HEK293T (cell line): ENCODE results near the gene FOLR3.

Experiments used
- ARNT ChIP-seq: fragments of 450-650 bp; IDR thresholded peaks from 2 replicates; pipeline ENCODE4 v1.6.1; 2017; ENCODE audit warnings: mild to moderate bottlenecking
- BHLHE40 ChIP-seq: fragments of 450-650 bp; IDR thresholded peaks from 2 replicates; pipeline ENCODE4 v1.6.1; 2016; ENCODE audit warnings: mild to moderate bottlenecking, moderate library complexity, borderline replicate concordance
- FOXK2 ChIP-seq: fragments of 450-650 bp; IDR thresholded peaks from 2 replicates; pipeline ENCODE4 v1.6.1; 2016; ENCODE audit warnings: mild to moderate bottlenecking
- HDGF ChIP-seq: fragments of 450-650 bp; IDR thresholded peaks from 2 replicates; pipeline ENCODE4 v1.6.1; 2017; ENCODE audit warnings: antibody characterized with exemption, borderline replicate concordance
- NFRKB ChIP-seq: fragments of 450-650 bp; IDR thresholded peaks from 2 replicates; pipeline ENCODE4 v1.6.1; 2016; ENCODE audit warnings: mild to moderate bottlenecking, moderate library complexity
- SP1 ChIP-seq: fragments of 450-650 bp; IDR thresholded peaks from 2 replicates; pipeline ENCODE4 v1.6.1; 2017
- ZNF384 ChIP-seq: fragments of 450-650 bp; IDR thresholded peaks from 2 replicates; pipeline ENCODE4 v1.6.1; 2016

- TF ChIP-seq SP1: no peak
- TF ChIP-seq FOXK2: no peak
- TF ChIP-seq ARNT: no peak
- TF ChIP-seq ZNF384: no peak
- TF ChIP-seq BHLHE40: no peak
- no peak for TF ChIP-seq HDGF
- no peak for TF ChIP-seq NFRKB
These were observed 47.3 kb upstream of the FOLR3 start for GRCh38 chr11:72088076-72088808.
